HuH-7 (cell line): Measurements from ENCODE around the gene PMF1.

ENCODE experiments used
- DNase-seq: peaks from one replicate; pipeline ENCODE4 v3.0.0; 2011; ENCODE audit warnings: low spot score

PMF1 gene

GRCh38 chr1:156268336-156268735 is 55.5 kb downstream of the PMF1 start:
- no peak for DNase-seq

DNA sequence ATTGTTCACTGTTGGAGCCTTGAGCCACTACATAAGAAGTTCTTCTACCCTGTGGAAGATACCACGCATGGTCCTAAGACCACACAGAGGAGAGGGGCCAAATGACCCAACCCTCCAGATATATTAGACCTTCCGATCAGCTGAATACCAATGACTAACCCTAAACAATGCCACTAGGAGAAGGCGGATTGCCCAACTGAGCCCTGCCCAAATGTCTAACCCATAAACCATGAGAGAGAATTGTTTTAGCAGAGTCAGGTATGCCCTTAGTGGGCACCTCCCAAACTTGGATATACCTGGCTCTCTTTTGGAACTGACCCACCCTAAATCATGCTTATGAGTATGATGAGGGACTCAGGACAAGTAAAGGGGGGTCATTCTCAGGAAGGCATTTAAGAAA is 57.5 kb downstream of the PMF1 start:
- DNase-seq, result no peak

- DNase-seq, result no peak
These were observed 63.7 kb downstream of the PMF1 start for GRCh38 chr1:156276532-156276931.

- DNase-seq, result peak; percentile 83
These were observed 64.2 kb downstream of the PMF1 start for GRCh38 chr1:156276966-156277381.

DNA sequence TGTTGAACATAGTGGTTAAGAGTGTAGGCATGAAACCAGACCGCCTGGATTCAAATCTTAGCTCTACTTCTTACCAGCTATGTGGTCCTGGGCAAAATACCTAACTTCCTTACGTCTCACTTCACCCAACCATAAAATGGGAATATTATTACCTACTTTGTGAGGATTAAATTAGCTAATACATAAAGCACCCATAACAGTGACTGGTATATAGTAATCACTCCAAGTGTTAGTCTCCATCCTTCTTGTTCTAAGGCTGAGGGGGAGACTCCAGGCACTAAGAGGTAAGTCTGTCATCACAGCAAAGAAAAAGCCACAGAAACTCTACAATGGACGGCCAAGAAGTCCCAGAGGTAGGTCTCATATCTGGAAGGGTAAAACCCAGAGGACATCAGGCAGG is 67.0 kb downstream of the PMF1 start:
- DNase-seq, result no peak

- no peak for DNase-seq
These were observed 68.5 kb downstream of the PMF1 start for GRCh38 chr1:156281281-156281680.

- peak; percentile 42 for DNase-seq
These were observed 69.1 kb downstream of the PMF1 start for GRCh38 chr1:156281693-156282478.

GRCh38 chr1:156282479-156283222 is 69.8 kb downstream of the PMF1 start, which contains the start of gene SMG5:
Gene SMG5 (minus strand): TSS chr1:156282825. CDS start chr1:156282680, 145 bp downstream.
- DNase-seq, result peak; percentile 96

DNA sequence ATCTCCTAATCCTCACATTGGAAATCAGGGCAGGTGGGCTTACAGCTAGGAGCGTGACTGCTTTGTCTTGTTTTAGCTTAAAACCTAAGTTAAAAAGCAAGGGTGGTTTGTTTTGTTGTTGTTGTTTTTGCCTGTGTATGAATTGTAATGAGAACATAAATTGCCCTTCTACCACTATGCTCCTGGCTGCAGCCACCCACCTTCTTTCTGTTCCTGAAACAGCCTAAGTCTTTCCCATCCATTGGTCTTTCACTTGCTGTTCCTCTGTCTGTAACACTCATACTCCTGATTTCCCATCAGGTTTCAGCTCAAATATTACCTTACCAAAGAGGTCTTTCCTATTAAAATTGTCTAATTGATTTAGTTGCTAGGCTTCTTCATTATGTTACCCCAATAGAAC is 70.7 kb downstream of the PMF1 start:
- DNase-seq, result no peak

DNA sequence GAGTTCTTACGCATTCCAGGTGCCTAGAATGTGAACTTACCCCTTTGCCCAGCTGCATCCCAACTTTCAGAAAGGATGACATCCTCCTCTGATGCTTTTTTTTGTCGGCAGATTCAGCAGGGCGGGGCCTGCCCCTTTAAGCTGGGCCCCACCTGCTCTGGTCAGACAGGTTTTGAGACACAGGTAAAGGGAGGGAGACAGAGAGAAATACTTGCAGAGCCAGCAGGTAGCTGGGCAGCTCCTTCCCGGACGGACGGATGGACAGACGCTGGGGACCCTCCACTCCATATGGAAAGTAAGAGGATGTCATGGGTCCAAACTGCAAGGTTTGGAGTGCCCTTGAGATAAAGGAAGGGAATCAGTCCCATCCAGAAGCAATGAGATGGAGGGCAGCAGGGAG is 71.3 kb downstream of the PMF1 start, which contains the start of gene TMEM79:
Gene TMEM79 (plus strand): TSS at position 214 of the 400 bp plus-strand sequence. CDS start 902 bp downstream, outside the sequence.
- DNase-seq, result no peak

DNA sequence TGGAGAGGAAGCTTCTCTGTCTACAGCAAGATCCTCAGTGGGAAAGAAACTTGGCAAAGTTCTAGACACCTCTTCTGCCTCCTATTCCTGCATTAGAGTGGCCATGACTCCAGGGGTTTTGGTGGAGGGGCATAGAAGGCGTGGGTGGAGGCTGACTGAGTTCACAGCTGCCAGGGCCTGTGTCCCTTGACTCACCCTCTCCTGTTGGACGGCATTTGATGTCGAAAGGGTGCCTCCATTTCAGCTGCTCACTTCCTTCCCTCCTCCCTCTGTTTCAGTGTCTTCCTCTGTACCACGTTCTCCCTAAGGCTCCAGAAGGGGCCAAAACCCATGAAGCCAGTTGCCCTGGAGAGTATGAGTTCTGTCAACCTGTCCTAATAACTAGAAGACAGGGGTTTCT is 72.0 kb downstream of the PMF1 start:
- no peak for DNase-seq

GRCh38 chr1:156285437-156285836 is 72.6 kb downstream of the PMF1 start:
- no peak for DNase-seq

GRCh38 chr1:156286061-156286460 is 73.3 kb downstream of the PMF1 start:
- DNase-seq, result no peak
